NCI-H1694 treated with DMSO at 0.1 percent for 48 hours (cell line): ENCODE measurements around the gene TGFBI.

ENCODE experiments used
- DNase-seq: peaks from one replicate; lab custom pipeline; 2025; lab: John Stamatoyannopoulos, UW

Gene TGFBI

GRCh38 chr5:136063778-136064465 lies 35.1 kb downstream of the TGFBI start:
- DNase-seq = no peak

DNA sequence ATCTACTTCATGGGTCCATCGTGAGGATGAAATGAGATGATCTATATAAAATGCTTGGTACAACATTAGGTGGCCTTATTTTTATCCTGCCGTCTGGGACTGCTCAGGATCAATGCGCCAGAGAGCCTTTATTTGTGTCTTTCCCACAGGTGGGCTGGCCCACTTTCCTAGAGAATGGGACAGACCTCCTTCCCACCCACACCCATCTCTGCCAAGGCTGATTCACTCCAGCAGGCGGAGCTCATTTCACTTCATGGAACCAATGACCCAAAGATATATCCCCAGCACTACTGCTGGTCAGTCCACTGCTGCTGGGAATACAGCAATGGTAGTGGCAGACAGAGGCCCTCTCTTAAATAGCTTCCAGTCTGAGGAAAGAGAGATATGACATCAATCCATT lies 35.7 kb downstream of the TGFBI start:
- no peak for DNase-seq

DNA sequence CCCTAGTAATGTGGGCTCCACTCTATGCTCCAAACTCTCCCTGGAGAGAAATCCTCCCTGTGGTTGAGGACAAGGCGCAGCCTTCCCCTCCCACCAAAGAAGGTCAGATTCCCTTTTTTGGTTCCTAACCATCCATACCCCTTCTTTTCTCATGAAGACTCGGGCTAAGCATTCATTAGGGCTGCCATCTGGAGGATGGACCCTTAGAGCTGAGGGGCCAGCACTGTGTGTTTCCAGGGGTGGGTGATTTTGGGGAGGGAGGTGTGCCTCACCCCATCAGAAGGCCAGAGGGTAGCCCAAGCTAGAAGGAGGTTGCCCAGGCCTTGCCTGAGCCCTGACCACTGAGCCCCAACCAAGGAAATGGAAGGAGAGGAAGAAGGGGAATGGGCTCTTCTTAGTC lies 36.8 kb downstream of the TGFBI start:
- DNase-seq = no peak

GRCh38 chr5:136066661-136067271 lies 38.0 kb downstream of the TGFBI start:
- no peak for DNase-seq

- DNase-seq = no peak
Measured at GRCh38 chr5:136067422-136067821, 38.6 kb downstream of the TGFBI start.

DNA sequence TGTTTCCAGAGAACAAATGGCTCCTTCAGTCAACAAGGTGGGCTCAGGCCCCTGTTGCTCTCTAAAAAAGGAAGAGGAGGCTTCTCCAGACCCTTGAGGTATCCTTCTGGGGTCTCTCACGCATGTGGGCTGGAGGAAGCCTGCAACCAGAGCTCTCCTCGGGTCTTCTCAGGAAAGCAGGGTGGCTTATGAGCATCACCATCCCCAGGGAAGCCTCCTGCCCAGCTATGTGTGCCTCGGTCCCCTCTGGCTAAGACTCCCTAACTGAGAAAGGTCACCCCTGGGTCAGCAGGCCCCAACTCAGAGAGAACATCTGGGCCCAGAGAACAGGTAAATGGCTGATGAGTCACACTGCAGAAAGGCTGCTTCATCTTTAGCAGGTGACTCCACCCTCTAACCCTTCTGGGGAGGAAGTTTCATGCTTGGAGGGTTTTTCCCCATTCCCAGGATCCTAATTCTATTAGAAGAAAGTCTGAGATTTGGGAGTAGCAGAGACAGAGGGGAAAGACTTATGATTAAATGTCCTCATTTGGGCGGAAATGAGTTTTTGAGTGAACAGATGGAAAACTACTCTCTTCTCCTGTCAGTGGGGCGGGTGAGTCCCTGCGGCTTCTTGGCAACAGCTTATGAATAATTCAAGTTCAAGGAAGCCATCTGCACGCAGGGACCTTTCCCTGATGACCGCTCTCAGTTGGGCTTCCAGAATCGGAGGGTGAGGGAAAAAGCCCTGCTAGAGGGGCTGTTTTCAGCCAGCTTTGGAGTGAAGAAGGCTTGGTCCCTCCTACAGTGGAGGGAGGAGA lies 41.9 kb downstream of the TGFBI start:
- DNase-seq = no peak

DNA sequence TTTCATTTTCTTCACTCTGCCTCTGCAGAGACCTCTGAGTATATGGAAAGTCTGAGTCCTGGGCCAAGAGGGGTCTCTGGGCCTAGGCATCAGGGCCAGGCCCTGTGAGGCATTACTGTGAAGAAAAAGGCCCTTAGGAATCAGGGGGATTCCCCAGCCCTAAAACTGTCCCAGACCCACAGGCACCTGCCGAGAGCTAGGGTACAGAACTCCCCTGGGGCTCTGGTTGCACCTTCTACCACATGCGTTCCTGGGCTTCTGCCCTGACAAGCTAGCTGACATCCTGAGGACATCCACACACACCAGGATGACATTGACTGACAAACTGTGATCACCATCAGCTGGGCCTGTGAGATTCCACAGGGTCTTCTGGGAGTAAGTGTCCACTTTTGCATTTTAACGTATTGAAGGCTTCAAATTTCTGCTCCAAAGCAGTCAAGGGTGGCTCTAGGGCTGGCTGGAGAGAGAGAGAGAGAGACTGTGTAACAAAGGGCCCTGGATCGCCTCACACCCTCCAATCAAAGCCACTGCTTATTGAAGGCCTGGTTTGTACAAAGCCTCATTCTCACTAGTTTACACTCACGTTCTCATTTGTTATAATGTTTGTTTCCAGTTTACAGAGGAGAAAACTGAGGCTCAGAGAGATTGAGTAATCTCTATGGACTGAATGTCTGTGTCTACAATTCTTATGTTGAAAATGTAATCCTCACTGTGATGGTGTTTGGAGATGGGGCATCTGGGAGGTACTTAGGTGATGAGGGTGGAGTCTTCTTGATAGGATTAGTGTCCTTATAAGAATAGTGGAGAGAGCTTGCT lies 45.1 kb downstream of the TGFBI start:
- DNase-seq = no peak

DNA sequence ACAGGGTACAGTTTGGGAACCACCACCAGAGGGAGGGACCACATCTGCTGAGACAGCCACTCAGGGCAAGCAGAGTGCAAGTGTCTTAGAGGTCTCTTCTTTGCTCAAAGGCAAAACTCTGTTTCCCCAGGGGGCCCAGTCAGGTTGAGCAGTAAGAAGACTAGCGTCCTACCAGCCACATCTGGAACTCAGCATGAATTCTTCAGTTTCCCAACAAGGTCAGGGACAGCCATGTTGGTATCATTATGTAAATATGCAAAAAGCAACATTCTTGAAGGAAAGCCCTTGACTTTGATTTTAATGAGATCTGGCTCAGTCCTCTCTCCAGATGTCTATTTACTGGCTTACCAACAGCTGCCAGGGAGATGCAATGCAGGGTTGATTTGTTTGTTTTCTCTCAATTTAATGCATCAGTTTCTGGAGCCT lies 46.7 kb downstream of the TGFBI start:
- DNase-seq = no peak

- DNase-seq = no peak
Measured at GRCh38 chr5:136076067-136076466, 47.3 kb downstream of the TGFBI start.

DNA sequence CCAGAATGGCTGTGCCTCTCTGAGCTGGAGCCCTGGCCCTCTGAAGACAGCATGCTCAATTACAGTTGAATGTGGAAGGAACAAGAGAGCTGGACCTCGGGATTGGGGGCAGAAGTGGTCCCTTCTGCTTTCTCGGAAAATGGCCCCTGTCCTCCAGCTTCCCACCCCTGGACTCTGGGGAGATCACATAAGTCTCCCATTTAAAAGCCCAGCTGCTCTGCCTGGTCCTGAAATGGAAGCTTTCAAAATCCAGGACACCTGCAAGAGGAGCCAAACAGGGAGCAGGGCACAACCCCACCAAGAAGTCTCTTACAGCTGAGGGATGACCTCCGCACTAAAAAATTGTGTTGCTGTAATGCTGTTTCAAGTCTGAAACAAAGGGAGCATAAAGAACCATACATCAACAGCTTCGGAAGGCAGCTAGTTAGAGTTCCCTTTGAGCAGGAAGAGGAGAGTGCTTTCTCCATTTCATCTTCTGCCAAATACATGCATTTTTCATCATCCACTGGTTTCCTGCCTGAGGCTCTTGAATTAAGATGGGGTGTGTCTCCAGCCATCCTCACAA lies 48.2 kb downstream of the TGFBI start:
- DNase-seq = no peak

DNA sequence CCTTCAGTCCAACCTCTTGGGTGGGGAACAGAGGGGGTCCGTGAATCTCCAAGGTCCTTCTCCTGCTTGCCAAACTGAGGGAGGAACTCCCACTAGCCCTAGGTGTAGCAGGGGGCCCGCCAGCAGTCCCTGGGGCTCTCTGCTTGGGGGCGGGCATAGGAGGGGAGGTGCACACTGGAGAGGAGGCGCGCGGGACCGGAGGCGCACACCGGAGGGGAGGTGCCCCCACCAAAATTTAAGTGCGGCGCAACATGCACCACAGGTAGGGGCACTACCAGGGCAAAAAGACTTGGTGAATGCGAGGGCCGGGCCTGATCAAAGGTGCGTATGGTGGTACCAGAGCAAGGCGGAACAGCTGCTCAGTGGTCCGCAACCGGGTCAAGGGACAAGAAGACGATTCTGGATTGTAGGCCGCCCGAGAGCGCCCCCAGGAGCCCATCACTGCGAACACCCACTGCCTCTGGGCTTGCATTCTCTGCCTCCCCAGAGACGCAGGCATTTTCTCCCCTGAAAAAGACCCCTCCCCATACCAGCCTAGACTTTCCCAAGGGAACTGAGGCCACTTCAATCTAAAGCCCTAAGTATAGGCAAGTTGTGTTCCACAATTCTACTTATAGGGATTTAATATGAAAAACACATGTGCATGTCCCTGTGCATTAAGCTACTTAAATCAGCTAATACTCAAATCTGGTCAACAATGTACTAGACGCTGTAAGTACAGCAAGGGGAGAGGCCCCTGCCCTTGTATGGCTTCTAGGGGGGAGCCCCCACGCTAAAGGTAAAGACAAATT lies 50.6 kb downstream of the TGFBI start:
- no peak for DNase-seq

DNA sequence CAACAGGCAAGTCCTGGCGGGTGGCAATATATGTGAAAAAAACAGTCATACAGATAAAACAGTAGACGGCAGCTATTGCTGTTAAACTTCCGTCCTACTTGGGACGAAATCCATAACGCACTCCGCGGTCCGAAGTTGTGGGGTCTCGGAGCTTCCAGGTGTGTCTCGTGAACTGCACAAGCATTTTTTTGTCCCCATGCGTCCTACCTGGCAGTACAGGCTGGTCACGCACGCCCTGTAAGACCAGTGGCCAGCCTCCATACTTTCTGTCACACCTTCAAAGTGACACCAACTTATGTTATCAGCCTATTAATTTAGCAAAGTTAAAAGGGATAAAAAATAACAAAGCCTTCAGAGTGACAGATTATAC lies 51.3 kb downstream of the TGFBI start:
- no peak for DNase-seq

GRCh38 chr5:136080483-136081216 lies 51.9 kb downstream of the TGFBI start:
- DNase-seq = no peak

GRCh38 chr5:136081217-136081591 lies 52.4 kb downstream of the TGFBI start:
- DNase-seq = no peak

DNA sequence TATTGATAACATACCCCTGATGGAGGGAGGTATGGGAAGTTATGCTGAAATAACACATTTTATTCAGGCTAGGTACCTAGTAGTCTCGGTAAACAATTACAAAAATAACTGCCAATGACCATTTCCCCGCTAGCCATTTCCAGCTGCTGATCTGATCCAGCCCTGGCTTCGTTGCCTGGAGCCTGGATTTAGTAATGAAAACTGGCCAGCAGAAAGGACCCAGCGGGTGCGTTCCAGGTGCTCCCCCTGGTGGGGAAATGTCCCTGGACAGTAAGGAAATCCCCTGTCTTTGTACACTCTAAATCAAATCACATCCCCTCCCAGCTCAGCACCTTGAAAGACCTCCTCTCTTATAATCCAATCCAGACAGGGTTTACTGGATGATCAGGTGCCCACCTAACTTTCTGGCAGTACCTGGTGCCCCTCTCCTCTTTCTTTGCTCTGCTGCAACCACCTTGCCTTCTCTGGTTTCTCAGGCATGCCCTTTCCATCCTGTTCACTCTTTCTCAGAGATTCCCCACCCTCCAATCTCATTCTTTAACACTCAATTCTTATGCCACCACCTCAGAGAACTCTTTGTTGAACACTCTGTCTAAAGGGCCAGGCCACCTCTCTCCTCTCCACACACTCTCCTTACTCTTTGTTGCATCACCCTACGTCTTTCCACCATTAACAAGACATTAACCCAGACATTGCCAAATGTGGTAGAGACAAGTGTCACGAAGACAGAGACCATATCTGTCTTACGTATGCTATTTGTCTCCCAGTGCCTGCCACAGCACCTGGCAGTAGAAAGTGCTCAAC lies 53.8 kb downstream of the TGFBI start:
- DNase-seq = no peak

DNA sequence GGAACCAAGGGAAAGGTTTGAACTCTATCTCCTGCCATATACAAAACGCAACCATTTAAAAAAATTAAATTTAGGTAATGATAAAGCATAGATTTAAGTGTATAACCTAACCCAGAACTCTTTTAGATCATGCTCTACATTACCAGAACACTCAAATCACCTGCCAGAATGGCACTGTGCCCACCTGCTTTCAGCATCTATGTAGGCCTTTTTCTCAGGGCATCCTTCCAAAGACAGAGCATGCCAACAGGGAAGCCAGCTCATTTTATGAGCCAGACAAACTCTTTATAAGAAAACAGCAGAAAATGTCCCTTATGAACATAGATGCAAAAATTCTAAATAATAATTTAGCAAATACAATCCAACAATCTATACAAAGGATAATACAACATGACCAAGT lies 55.9 kb downstream of the TGFBI start:
- DNase-seq = no peak

DNA sequence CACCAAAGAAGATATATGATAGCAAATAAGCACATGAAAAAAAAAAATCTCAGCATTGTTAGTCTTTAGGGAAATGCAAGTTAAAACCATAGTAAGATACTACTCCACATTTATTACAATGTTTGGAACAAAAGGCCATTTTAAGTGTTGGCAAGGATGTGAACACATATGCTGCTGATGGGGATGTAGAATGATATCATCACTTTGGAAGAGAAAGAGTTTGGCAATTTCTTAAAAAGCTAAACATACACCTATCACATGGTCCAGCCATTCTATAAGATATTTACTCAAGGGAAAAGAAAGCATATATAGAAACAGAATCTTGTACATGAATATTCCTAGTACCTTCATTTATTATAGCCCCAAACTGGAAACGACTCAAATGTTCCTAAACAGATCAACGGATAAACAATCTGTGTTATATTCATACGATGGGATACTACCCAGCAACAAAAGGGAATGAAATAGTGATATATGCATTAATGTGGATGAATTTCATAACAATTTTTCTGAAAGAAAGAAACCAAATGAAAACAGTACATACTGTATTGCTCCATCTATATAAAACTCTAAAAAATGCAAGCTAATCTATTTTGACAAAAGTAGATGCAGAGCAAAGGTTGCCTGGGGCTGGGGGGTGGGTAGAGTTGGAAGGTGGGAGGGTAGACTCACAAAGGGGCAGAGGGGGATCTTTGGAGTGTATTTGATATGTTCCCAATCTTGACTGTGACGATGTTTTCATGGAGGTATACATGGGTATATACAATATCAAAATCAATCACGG lies 58.2 kb downstream of the TGFBI start:
- no peak for DNase-seq

DNA sequence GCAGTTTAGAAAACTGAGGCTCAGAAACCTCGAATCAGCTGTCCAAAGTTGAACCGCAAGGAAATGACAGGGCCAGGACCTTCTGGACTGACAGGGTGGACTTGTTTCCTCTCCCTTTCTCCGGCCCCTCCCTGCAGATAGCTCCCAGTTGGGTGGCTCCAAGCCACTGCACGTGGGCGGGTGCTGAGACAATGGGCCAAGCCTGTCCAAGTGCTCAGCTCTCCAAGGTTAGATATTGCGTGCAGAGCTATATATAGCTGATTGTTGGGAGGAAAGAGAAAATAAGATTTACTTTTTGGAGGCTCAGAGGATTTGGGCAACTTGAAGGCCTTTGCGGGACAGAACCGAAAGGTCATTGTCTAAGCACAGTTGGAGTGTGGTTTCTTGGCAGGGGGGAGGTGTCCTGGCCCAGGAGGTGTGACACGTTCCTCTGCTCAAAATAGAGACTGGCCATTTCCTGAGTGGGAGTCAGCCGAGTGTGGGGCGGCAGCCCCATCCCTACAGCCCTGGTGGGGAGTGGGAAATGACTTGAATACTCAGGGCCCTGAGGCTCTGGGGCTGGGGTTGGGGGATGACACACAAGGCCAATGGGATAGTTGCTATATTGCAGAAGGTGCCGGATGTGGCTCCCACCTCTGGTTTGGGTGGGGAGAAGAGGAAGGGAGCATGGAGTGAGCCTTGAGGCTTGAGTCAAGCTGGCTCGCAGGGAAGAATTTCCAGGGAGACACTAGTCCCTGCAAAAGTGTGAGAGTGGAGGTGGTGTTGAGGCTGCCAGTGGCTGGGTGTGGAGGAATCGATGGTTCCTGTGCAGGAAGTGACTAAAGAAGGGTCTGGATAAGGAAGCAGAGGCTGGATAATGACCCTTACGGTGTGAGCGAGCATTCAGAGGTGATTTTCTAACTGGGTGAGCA lies 59.4 kb downstream of the TGFBI start:
- no peak for DNase-seq
